ENCODE data around the gene METRN. TPM values are rescaled to one million over a fixed set of nuclear protein-coding genes. Genes with fewer than 3 reads are reported as not detected.
A peak's percentile ranks its signal among the peaks of the same experiment; 100 is the strongest.

METRN gene
- polyA plus RNA-seq, 2 of the 4 experiments (the other 2 are of a cell fraction) = 41.0 to 82.2 TPM

GRCh38 chr16:693364-693763 lies 21.6 kb upstream of the METRN start:
- DNase-seq (ENCODE audit: low read depth in 1 of 2, low spot score in 1 of 2) (no peak), ATAC-seq (no peak), FAIRE-seq (no peak)
- no peak for TF ChIP-seq HOXA7 (CRISPR knock-in tag; IDR thresholded peaks at IDR 0.05)
- no peak for TF ChIP-seq KDM5A (IDR thresholded peaks at IDR 0.05)
- TF ChIP-seq, protein P1, sequence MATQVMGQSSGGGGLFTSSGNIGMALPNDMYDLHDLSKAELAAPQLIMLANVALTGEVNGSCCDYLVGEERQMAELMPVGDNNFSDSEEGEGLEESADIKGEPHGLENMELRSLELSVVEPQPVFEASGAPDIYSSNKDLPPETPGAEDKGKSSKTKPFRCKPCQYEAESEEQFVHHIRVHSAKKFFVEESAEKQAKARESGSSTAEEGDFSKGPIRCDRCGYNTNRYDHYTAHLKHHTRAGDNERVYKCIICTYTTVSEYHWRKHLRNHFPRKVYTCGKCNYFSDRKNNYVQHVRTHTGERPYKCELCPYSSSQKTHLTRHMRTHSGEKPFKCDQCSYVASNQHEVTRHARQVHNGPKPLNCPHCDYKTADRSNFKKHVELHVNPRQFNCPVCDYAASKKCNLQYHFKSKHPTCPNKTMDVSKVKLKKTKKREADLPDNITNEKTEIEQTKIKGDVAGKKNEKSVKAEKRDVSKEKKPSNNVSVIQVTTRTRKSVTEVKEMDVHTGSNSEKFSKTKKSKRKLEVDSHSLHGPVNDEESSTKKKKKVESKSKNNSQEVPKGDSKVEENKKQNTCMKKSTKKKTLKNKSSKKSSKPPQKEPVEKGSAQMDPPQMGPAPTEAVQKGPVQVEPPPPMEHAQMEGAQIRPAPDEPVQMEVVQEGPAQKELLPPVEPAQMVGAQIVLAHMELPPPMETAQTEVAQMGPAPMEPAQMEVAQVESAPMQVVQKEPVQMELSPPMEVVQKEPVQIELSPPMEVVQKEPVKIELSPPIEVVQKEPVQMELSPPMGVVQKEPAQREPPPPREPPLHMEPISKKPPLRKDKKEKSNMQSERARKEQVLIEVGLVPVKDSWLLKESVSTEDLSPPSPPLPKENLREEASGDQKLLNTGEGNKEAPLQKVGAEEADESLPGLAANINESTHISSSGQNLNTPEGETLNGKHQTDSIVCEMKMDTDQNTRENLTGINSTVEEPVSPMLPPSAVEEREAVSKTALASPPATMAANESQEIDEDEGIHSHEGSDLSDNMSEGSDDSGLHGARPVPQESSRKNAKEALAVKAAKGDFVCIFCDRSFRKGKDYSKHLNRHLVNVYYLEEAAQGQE (IDR thresholded peaks at IDR 0.05) = no peak
- no peak for TF ChIP-seq PHF8 (IDR thresholded peaks at IDR 0.05; ENCODE audit: borderline replicate concordance, low read depth)
- TF ChIP-seq GATA3 (IDR thresholded peaks at IDR 0.05; ENCODE audit: borderline replicate concordance) = no peak
- TF ChIP-seq, protein P2, sequence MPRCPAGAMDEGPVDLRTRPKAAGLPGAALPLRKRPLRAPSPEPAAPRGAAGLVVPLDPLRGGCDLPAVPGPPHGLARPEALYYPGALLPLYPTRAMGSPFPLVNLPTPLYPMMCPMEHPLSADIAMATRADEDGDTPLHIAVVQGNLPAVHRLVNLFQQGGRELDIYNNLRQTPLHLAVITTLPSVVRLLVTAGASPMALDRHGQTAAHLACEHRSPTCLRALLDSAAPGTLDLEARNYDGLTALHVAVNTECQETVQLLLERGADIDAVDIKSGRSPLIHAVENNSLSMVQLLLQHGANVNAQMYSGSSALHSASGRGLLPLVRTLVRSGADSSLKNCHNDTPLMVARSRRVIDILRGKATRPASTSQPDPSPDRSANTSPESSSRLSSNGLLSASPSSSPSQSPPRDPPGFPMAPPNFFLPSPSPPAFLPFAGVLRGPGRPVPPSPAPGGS (IDR thresholded peaks at IDR 0.05) = no peak
- TF ChIP-seq SREBF2 (IDR thresholded peaks at IDR 0.05) = no peak
- no peak overlapping the region for H3K4me3 ChIP-seq
- ChIA-PET POLR2A (no interaction called here), CTCF (interaction anchor here (2.2 to 2.3 kb wide), 2 partner anchors 18 to 22 kb away, joined by 5 to 13 read pairs; no protein-coding TSS in a partner anchor)
- H3K9me3 ChIP-seq = no peaks in the 10 kb centered on the region
- no peak overlapping the region for H3K27ac ChIP-seq
- H3K4me1 ChIP-seq = peaks cover 25% of the 10 kb centered on the region; the same call in 2 of the 3 replicates
- no peak overlapping the region for H3K4me2 ChIP-seq
- WGBS (ENCODE audit: missing lambda C conversion rate) = 89% methylated on average over 12 of the region's 22 CpGs

- Histone ChIP-seq H3K9me3 (no peaks in the 10 kb centered on the region), H3K27ac (no peak overlapping the region), H3K4me2 (peak overlapping the region; percentile 91), H3K4me1 (peaks cover 25% of the 10 kb centered on the region; the same call in 2 of the 3 replicates), H3K4me3 (no peak overlapping the region)
- no peak for FAIRE-seq
- ChIA-PET CTCF (interaction anchor here (1.8 to 2.3 kb wide), 3 partner anchors 17 to 22 kb away, joined by 5 to 13 read pairs (median 5); no protein-coding TSS in a partner anchor), POLR2A (no interaction called here)
- WGBS (ENCODE audit: missing lambda C conversion rate) = 88% methylated on average over 17 of the region's 37 CpGs
- no peak for TF ChIP-seq RARB (CRISPR knock-in tag; IDR thresholded peaks at IDR 0.05)
- no peak for ATAC-seq
- DNase-seq (ENCODE audit: low read depth in 1 of 2, low spot score in 1 of 2) = no peak
Measured at GRCh38 chr16:693766-694165, 21.2 kb upstream of the METRN start.

- WGBS (ENCODE audit: missing lambda C conversion rate) = 22% methylated on average over 20 of the region's 64 CpGs
- peak overlapping the region; percentile 37 for H3K4me3 ChIP-seq
- no peak for FAIRE-seq
- H3K27ac ChIP-seq = peak overlapping the region in 1 of 2 experiments; percentile 76; a peak in 3 of 6 replicates
- no peak for TF ChIP-seq RCOR1 (IDR thresholded peaks at IDR 0.05; ENCODE audit: low read depth, low read length)
- no peak for TF ChIP-seq POLR2AphosphoS2 (conservative IDR thresholded peaks at IDR 0.05; ENCODE audit: low read length)
- no peak for TF ChIP-seq MAZ (IDR thresholded peaks at IDR 0.05; ENCODE audit: borderline replicate concordance, low read depth, low read length)
- TF ChIP-seq, protein P3, sequence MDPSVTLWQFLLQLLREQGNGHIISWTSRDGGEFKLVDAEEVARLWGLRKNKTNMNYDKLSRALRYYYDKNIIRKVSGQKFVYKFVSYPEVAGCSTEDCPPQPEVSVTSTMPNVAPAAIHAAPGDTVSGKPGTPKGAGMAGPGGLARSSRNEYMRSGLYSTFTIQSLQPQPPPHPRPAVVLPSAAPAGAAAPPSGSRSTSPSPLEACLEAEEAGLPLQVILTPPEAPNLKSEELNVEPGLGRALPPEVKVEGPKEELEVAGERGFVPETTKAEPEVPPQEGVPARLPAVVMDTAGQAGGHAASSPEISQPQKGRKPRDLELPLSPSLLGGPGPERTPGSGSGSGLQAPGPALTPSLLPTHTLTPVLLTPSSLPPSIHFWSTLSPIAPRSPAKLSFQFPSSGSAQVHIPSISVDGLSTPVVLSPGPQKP (IDR thresholded peaks at IDR 0.05; ENCODE audit: low read depth, low read length) = no peak
- no peak for TF ChIP-seq NFE2L2 (conservative IDR thresholded peaks at IDR 0.05; ENCODE audit: low read length)
- no peak for TF ChIP-seq POLR2A (IDR thresholded peaks at IDR 0.05; ENCODE audit: low read length)
- no peak for TF ChIP-seq CEBPB (IDR thresholded peaks at IDR 0.05)
- TF ChIP-seq MAFK (IDR thresholded peaks at IDR 0.05; ENCODE audit: partially characterized antibody) = no peak
- no peak for TF ChIP-seq MYC (IDR thresholded peaks at IDR 0.05; ENCODE audit: borderline replicate concordance, low read length)
- TF ChIP-seq FOXS1 (CRISPR knock-in tag; IDR thresholded peaks at IDR 0.05) = no peak
- no peak for TF ChIP-seq EHMT2 (IDR thresholded peaks at IDR 0.05; ENCODE audit: low read depth)
- no peak for TF ChIP-seq KDM1A (IDR thresholded peaks at IDR 0.05; ENCODE audit: low read depth)
- no peak for TF ChIP-seq HEYL (CRISPR knock-in tag; IDR thresholded peaks at IDR 0.05)
- no peak for TF ChIP-seq EP300 (IDR thresholded peaks at IDR 0.05)
- TF ChIP-seq HDAC2 (IDR thresholded peaks at IDR 0.05) = no peak
- TF ChIP-seq ZC3H11A (IDR thresholded peaks at IDR 0.05) = no peak
- TF ChIP-seq RARB (CRISPR knock-in tag; IDR thresholded peaks at IDR 0.05) = no peak
- TF ChIP-seq SMC3 (IDR thresholded peaks at IDR 0.05) = no peak
- TF ChIP-seq CBX8 (IDR thresholded peaks at IDR 0.05) = no peak
- TF ChIP-seq, protein P2 (IDR thresholded peaks at IDR 0.05) = no peak
- POLR2A ChIA-PET = no interaction called here
- no peaks in the 10 kb centered on the region for H3K9me3 ChIP-seq
- CTCF ChIA-PET = interaction anchor here (1.0 to 2.1 kb wide), 4 partner anchors 13 to 91 kb away, joined by 4 to 5 read pairs (median 4); no protein-coding TSS in a partner anchor
- peaks cover 22% of the 10 kb centered on the region; the same call in 2 of the 3 replicates for H3K4me1 ChIP-seq
- no peak for ATAC-seq
- peak overlapping the region; percentile 91 for H3K4me2 ChIP-seq
- no peak for DNase-seq (ENCODE audit: low read depth in 1 of 2, low spot score in 1 of 2)
Measured at GRCh38 chr16:694187-694862, 20.6 kb upstream of the METRN start.
